Mesendoderm (in vitro differentiated cells): ENCODE data around the gene RIT2.
A peak's percentile ranks its signal among the peaks of the same experiment; 100 is the strongest.

Source experiments
- DNase-seq: peaks from one replicate; pipeline ENCODE4 v3.0.0; 2013
- H2AK5ac ChIP-seq: 2 replicates; pipeline ENCODE4 v1.6.1; 2013; ENCODE audit warnings: low read length, inconsistent platforms
- H2BK120ac ChIP-seq: 2 replicates; pipeline ENCODE4 v1.6.1; 2013; ENCODE audit warnings: low read depth, mild to moderate bottlenecking, low read length, moderate library complexity, mixed read lengths
- H2BK15ac ChIP-seq: replicated peaks from 2 replicates; pipeline ENCODE4 v1.6.1; 2013; ENCODE audit warnings: low read depth, mild to moderate bottlenecking, moderate library complexity
- H2BK5ac ChIP-seq: 2 replicates; pipeline ENCODE4 v1.6.1; 2013; ENCODE audit warnings: low read length, inconsistent platforms
- H3K18ac ChIP-seq: 2 replicates; pipeline ENCODE4 v1.6.1; 2013; ENCODE audit warnings: mild to moderate bottlenecking, low read length, mixed read lengths
- H3K23ac ChIP-seq: one replicate; pipeline ENCODE4 v1.6.1; 2013; ENCODE audit warnings: low read length
- H3K27ac ChIP-seq: 2 replicates; pipeline ENCODE4 v1.5.1; 2013; ENCODE audit warnings: low read depth, mild to moderate bottlenecking, inconsistent platforms, low read length, moderate library complexity
- H3K27me3 ChIP-seq: 2 replicates; pipeline ENCODE4 v1.6.1; 2013; ENCODE audit warnings: low read length, control low read depth, mild to moderate bottlenecking, inconsistent platforms; ENCODE audit not compliant: insufficient read depth, poor library complexity
- H3K36me3 ChIP-seq: 2 replicates; pipeline ENCODE4 v1.6.1; 2013; ENCODE audit warnings: low read length, inconsistent platforms; ENCODE audit not compliant: control insufficient read depth, insufficient read depth
- H3K4ac ChIP-seq: one replicate; pipeline ENCODE4 v1.6.1; 2013; ENCODE audit warnings: low read depth, mild to moderate bottlenecking, low read length, moderate library complexity
- H3K4me1 ChIP-seq: 2 replicates; pipeline ENCODE4 v1.6.1; 2013; ENCODE audit warnings: low read depth, low read length, inconsistent platforms; ENCODE audit not compliant: control insufficient read depth
- H3K4me2 ChIP-seq: 2 replicates; pipeline ENCODE4 v1.6.1; 2013; ENCODE audit warnings: low read length
- H3K4me3 ChIP-seq: 2 replicates; pipeline ENCODE4 v1.5.1; 2013; ENCODE audit warnings: mild to moderate bottlenecking, low read length
- H3K56ac ChIP-seq: one replicate; pipeline ENCODE4 v1.6.1; 2013; ENCODE audit warnings: low read length
- H3K79me1 ChIP-seq: 2 replicates; pipeline ENCODE4 v1.6.1; 2013; ENCODE audit warnings: low read length, inconsistent platforms
- H3K79me2 ChIP-seq: 2 replicates; pipeline ENCODE4 v1.6.1; 2013; ENCODE audit warnings: mild to moderate bottlenecking, low read length; ENCODE audit not compliant: control insufficient read depth, insufficient read depth
- H3K9ac ChIP-seq: 2 replicates; pipeline ENCODE4 v1.6.1; 2013; ENCODE audit warnings: low read length, inconsistent platforms
- H4K5ac ChIP-seq: one replicate; pipeline ENCODE4 v1.6.1; 2013; ENCODE audit warnings: low read length
- H4K8ac ChIP-seq: one replicate; pipeline ENCODE4 v1.6.1; 2013; ENCODE audit warnings: low read depth, mild to moderate bottlenecking, control low read depth, low read length, moderate library complexity
- WGBS: extraction: QIAGEN DNeasy Blood & Tissue Kit; methylation state at CpG from one replicate; pipeline ENCODE4 v1.1.7; 2013; ENCODE audit warnings: low lambda C conversion rate, missing lambda C conversion rate; ENCODE audit not compliant: insufficient coverage; ENCODE audit errors: extremely low coverage; 5-methylcytosine and 5-hydroxymethylcytosine counted together

RIT2 gene

DNA sequence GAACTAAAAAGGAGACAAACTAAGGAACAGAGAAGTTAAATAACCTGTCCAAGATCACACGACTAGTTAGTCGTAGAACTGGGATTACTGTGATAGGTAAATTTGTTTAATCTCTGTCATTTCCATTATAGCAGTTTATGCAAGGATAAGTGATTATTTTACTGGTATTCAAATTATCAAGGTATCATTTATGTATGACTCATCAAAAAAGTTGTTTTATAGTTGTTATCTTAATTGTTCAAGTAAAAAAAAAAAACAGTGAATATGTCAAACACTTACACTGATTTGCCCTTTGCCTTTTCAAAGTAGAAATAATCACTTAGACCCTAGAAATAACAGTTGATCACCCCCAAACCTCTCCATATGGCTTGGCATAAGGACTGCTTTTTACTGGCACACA lies 173.6 kb downstream of the RIT2 start:
- Histone ChIP-seq H2BK15ac (no peak overlapping the region), H2AK5ac (no peak overlapping the region), H3K27me3 (no peaks in the 10 kb centered on the region), H4K8ac (no peak overlapping the region), H4K5ac (no peak overlapping the region), H3K23ac (no peak overlapping the region), H3K79me2 (no peaks in the 10 kb centered on the region), H3K36me3 (no peaks in the 10 kb centered on the region), H3K9ac (no peak overlapping the region), H3K4ac (no peak overlapping the region), H2BK5ac (no peak overlapping the region), H3K56ac (no peak overlapping the region), H3K4me1 (no peaks in the 10 kb centered on the region), H3K79me1 (no peaks in the 10 kb centered on the region), H3K4me3 (no peak overlapping the region), H3K4me2 (no peak overlapping the region), H3K18ac (peak overlapping the region; percentile 41), H2BK120ac (no peak overlapping the region), H3K27ac (no peak overlapping the region)
- no peak for DNase-seq
- WGBS = no CpG with 5 or more reads among the region's 2 CpGs

DNA sequence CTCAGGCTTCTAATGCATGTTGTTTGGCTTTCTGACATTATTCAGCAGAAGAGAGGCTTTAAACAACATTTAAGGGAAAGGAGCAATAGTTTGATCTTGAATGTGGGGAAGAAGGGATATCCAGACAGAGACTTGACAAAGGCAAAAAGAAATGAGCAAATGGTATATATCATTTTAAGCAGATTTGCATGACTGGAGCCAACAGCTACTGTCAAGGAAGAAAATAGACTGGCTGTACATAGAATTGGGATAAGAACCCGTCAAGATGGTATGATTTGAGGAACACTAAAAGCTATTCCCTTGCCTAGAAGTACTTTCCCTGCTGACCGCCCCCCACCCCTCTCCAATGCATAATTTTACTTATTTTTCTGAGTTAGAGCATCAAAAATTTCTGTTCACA lies 174.5 kb downstream of the RIT2 start:
- H3K4ac ChIP-seq = no peak overlapping the region
- no peak overlapping the region for H2BK5ac ChIP-seq
- no peak overlapping the region for H4K5ac ChIP-seq
- no peak overlapping the region for H2AK5ac ChIP-seq
- no peaks in the 10 kb centered on the region for H3K79me2 ChIP-seq
- no peak overlapping the region for H3K23ac ChIP-seq
- H2BK120ac ChIP-seq = no peak overlapping the region
- H3K4me3 ChIP-seq = no peak overlapping the region
- no peak overlapping the region for H4K8ac ChIP-seq
- no peak overlapping the region for H3K4me2 ChIP-seq
- DNase-seq = no peak
- no peak overlapping the region for H3K56ac ChIP-seq
- no peaks in the 10 kb centered on the region for H3K79me1 ChIP-seq
- no peaks in the 10 kb centered on the region for H3K4me1 ChIP-seq
- H3K18ac ChIP-seq = no peak overlapping the region
- H2BK15ac ChIP-seq = peak overlapping the region; percentile 96
- no peak overlapping the region for H3K27ac ChIP-seq
- WGBS = no CpG with 5 or more reads among the region's 2 CpGs
- H3K9ac ChIP-seq = no peak overlapping the region
- H3K36me3 ChIP-seq = no peaks in the 10 kb centered on the region
- no peaks in the 10 kb centered on the region for H3K27me3 ChIP-seq

DNA sequence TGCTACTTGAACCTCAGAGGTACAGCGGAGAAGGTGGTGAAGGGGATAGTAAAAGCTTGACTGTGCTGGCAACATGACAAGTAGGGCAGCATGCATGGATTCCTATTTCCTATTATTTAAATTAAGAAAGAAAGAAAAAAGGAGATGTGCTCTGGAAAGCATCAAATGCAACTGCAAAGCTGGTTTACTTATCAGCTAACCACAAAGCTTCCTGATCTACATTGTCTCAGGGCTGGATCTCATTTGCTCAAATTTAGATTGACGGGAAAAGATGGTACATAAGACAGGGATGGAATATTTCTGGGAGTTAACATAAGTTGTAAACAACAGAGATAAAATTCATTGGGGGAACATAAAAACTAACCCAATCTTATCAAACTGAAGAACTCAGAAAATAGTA lies 178.0 kb downstream of the RIT2 start:
- Histone ChIP-seq H4K5ac (no peak overlapping the region), H3K4me2 (no peak overlapping the region), H3K18ac (no peak overlapping the region), H3K27ac (no peak overlapping the region), H3K79me2 (no peaks in the 10 kb centered on the region), H4K8ac (no peak overlapping the region), H2AK5ac (no peak overlapping the region), H3K79me1 (no peaks in the 10 kb centered on the region), H3K9ac (no peak overlapping the region), H3K4ac (no peak overlapping the region), H2BK120ac (no peak overlapping the region), H3K23ac (no peak overlapping the region), H3K56ac (no peak overlapping the region), H3K4me3 (no peak overlapping the region), H2BK15ac (no peak overlapping the region), H2BK5ac (no peak overlapping the region), H3K27me3 (no peaks in the 10 kb centered on the region), H3K36me3 (no peaks in the 10 kb centered on the region), H3K4me1 (no peaks in the 10 kb centered on the region)
- WGBS = no CpG with 5 or more reads among the region's 2 CpGs
- peak; percentile 17 for DNase-seq

DNA sequence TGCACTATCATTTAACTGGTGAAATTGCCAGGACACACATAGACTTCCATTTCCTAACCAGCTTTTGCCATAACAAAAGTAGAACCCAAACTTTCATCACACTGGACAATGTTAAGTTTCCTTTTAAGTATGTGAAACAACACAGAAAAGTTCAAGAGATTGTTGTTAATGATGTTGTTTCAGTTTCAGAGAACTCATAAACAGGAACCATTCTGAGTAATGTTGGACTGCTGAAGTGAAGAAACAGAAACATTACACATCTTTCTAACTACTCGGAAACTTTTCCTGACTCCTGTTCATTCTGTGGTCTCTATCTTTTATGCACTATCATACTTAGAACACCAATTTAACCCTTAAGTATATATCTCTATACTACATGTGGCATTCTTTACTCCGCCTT lies 179.2 kb downstream of the RIT2 start:
- DNase-seq = no peak
- Histone ChIP-seq H3K27ac (no peak overlapping the region), H3K56ac (no peak overlapping the region), H3K4me2 (no peak overlapping the region), H2BK5ac (no peak overlapping the region), H3K36me3 (no peaks in the 10 kb centered on the region), H4K5ac (no peak overlapping the region), H2AK5ac (no peak overlapping the region), H4K8ac (no peak overlapping the region), H3K18ac (no peak overlapping the region), H3K4me3 (no peak overlapping the region), H3K9ac (no peak overlapping the region), H3K79me2 (no peaks in the 10 kb centered on the region), H3K4ac (no peak overlapping the region), H3K79me1 (no peaks in the 10 kb centered on the region), H3K27me3 (no peaks in the 10 kb centered on the region), H2BK15ac (peak overlapping the region; percentile 78), H3K4me1 (no peaks in the 10 kb centered on the region), H3K23ac (no peak overlapping the region), H2BK120ac (no peak overlapping the region)
- WGBS = no CpG with 5 or more reads among the region's 2 CpGs

DNA sequence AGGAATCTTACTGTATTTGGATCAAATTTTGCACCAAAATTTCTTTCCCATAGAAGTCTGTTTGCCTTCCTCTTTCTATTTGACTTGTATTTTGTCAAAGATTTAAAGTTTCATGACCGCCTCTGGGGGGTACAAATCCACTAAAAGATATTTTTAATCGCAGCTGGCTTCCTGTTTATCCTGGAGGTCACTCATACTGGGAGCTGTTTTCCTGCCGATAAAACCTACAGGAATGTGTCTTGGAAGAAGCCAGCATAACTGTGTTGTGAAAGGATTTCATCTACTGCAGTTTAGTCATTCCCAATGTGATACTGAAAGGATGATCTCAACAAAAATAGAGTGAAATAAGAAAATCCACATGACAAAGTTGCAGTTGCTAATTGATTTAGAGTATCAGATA lies 184.0 kb downstream of the RIT2 start:
- Histone ChIP-seq H3K36me3 (no peaks in the 10 kb centered on the region), H3K4me3 (no peak overlapping the region), H3K9ac (no peak overlapping the region), H3K4me2 (no peak overlapping the region), H4K5ac (no peak overlapping the region), H3K4me1 (no peaks in the 10 kb centered on the region), H3K56ac (no peak overlapping the region), H3K79me1 (no peaks in the 10 kb centered on the region), H2BK120ac (no peak overlapping the region), H3K18ac (no peak overlapping the region), H3K27ac (no peak overlapping the region), H2BK15ac (no peak overlapping the region), H2BK5ac (no peak overlapping the region), H3K23ac (no peak overlapping the region), H3K27me3 (no peaks in the 10 kb centered on the region), H2AK5ac (no peak overlapping the region), H4K8ac (no peak overlapping the region), H3K79me2 (no peaks in the 10 kb centered on the region), H3K4ac (no peak overlapping the region)
- peak; percentile 29 for DNase-seq
- no CpG with 5 or more reads among the region's 3 CpGs for WGBS

DNA sequence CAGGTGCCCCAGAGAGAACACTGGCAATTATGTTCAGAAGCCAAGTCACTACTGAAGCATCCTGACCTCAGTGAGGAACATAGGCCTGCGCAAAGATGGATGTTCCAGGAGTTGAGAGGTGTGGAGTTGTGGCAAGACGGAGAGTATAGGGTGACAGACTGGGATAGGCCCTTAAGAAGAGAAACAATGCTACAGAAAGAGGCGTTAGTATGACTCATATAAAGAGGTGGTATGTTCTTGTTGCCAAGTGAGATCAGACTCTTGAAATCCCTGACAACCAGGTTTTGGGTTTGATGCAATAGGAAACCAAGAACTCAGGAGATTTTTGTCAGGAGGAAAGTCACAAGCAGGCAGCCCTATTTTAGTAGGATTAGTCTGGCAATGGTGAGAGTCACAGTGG lies 185.6 kb downstream of the RIT2 start:
- Histone ChIP-seq H3K56ac (peak overlapping the region; percentile 11), H3K27ac (no peak overlapping the region), H3K36me3 (no peaks in the 10 kb centered on the region), H3K4me3 (no peak overlapping the region), H3K27me3 (no peaks in the 10 kb centered on the region), H2BK15ac (no peak overlapping the region), H4K5ac (no peak overlapping the region), H3K79me2 (no peaks in the 10 kb centered on the region), H3K23ac (no peak overlapping the region), H3K4ac (no peak overlapping the region), H4K8ac (no peak overlapping the region), H2BK120ac (peak overlapping the region; percentile 96), H2BK5ac (no peak overlapping the region), H2AK5ac (no peak overlapping the region), H3K79me1 (no peaks in the 10 kb centered on the region), H3K18ac (peak overlapping the region; percentile 13), H3K4me1 (no peaks in the 10 kb centered on the region), H3K9ac (no peak overlapping the region), H3K4me2 (no peak overlapping the region)
- DNase-seq = peak; percentile 96
- no CpG with 5 or more reads among the region's 3 CpGs for WGBS
